IPS DF 19.7 (cell line): ENCODE results near the gene KAZALD1.
"Not testable (repeated sequence)": the region's sequence is repeated elsewhere in the genome, so short reads cannot be mapped to it uniquely, and the experiment has no call there.

Source experiments
- DNase-seq: peaks from one replicate; pipeline ENCODE4 v3.0.0-alpha.2; 2013; ENCODE audit warnings: low read depth, low spot score

The KAZALD1 gene

DNA sequence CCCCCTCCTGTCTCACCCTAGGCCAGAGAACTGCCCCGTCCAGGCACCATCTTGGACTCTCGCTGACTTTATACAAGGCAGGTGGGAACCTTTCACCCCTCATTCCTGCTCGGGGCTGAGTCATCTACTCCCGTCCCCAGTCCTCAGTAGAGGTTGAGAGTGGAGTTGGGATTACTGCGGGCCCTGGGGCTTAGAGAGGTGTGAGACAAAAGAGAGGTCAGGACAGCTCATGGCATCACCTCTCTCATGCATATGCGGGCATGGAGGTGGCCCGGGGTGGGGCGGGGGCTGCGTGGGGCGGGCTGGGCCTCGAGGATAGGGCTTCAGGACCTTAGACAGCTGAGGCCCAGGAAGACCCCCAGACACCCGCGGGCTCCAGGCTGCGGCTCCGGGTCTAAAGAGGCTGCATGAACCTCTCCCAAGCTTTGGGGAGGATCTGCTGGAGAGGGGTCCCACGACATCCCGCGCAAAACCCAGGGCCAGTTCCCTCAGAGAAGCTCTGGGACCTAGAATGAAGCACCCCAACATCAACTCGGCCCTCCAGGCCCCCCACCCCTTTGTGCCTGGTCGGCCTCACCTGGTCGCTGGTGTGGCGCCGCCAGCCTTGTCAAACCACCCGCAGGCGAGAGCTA, 31.2 kb upstream of the KAZALD1 start:
- no peak for DNase-seq

DNA sequence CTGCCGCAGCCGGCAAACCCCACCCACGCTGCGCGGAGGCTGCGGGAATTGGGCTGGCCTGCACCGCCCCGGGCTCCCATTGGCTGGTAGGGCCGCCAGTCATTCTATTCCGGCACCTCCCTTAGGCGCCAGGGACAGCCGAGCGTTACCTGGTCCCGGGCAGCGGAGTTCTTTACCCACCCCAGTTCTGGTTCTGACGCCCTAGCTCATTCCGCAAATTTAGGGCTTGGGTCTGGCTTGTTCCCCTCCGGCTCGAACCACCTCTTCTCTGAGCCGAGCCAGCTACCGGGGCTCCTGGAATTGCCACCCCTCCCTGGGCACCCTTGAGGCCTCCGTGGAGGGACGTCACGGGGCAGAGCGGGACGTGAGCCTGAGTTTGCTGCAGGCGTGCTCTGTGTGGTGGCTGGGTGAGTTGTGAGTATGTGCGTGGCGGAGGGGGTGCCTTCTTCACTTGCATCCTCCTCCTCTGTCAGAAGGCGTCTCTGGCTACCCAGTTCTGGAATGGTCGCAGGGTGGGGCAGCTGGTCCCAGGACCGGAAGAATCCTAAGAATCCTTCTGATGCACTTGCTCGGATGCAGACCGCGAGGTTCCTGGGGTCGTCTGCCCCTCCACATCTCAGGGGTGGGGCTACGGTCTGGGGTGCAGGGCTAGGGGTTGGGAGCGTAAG, 30.5 kb upstream of the KAZALD1 start, which contains the start of the genes PDZD7 and SFXN3:
PDZD7 (minus strand) TSS at position 2 of the 668 bp plus-strand sequence. CDS start 910 bp downstream, outside the sequence.
SFXN3 (plus strand) TSS at position 107 of the 668 bp plus-strand sequence. CDS start 3,461 bp downstream, outside the sequence.
- DNase-seq: no peak

DNA sequence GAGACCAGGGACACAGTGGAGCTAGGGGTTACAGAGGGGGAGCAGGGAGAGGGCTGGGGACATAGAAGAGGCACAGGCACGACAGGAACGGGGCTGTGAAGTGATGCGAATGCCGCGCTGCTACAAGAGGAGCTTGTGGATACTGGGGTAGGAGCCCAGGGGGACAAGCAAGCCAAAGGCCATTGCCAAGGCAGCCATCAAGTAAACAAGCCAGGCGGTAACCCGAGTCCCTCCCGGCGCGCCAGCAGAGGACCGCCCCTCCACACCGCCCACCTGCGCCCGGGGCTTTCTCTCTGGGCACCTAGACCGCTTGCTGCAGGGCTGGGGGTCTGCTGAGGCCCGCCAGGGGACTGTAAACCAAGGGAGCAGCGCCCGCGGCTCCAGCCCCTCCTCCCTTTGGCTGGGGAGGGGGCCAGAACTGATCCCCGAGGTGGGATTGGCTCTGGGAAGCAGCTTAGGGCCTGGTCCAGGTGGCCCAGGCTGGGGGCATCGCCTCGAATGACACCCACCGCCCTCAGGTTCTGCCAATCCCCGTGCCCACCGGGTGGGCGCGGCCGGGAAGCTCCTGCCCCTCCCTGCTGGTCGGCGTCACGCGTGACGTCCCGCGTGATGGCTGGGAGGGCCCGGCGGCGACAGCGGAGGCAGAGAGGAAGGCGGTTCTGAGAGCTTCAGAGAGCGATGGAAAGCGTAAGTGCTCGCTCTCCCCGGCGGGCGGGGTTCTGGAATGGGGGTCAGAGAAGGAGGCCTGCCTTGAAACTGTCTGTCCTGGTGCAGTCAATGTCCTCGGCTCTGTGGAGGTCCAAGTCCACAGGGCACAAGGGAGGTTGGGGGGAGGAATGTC, 29.8 kb upstream of the KAZALD1 start:
- DNase-seq: no peak

DNA sequence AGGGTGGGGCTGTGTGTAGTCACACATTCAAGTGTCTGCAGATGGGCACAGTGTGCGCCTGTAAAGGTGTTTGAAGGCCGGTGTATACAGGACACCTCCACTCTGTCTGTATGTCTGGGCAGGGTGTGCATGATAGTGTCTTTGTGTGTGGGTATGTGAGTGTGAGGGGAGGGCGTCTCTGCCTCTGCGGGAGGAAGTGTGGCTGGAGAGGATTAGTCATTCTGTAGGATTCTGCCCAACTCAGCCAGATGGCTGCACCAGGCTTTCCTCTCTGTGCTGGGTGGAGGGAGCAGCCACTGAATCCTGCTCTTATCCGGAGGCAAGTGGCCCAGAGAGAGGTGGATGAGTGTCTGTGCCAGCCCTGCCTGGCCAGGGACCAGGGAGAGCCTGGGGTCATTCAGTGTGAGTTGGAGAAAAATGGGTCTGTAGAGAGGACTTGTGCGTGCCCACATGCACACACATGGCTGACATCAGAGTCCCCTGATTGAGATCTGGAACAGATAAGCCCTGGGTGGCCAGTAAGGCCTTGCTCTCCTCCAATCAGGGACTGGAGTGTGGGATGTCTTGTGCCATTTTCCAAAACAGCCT, 29.1 kb upstream of the KAZALD1 start:
- no peak for DNase-seq

DNA sequence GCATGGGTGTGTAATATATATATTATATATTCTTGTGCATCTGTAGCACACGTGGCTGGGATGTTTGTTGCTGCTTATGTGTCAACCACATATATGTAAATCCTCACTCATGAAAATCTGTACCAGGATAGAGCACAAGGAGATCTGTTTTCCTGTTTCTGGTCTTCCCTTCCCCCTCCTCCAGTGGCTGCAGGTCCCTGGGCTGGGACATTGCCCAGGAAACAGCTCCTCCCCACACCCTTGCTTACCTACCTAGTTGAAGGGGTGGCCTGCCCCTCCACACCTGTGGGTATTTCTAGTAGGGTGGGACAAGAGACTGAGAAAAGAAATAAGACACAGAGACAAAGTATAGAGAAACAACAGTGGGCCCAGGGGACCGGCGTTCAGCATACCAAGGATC, 28.5 kb upstream of the KAZALD1 start:
- DNase-seq: no peak

DNA sequence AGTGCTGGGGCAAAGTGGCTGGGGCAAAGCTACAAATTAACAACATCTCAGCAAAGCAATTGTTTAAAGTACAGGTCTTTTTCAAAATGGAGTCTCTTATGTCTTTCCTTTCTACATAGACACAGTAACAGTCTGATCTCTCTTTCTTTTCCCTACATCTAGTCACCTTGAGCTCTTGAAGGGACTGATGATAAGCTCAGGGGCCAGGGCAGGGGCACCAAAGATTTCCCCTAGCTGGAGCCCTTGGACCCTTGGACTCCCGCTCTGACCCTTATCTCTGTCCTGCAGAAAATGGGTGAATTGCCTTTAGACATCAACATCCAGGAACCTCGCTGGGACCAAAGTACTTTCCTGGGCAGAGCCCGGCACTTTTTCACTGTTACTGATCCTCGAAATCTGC, 27.4 kb upstream of the KAZALD1 start:
- DNase-seq: not testable (repeated sequence)

DNA sequence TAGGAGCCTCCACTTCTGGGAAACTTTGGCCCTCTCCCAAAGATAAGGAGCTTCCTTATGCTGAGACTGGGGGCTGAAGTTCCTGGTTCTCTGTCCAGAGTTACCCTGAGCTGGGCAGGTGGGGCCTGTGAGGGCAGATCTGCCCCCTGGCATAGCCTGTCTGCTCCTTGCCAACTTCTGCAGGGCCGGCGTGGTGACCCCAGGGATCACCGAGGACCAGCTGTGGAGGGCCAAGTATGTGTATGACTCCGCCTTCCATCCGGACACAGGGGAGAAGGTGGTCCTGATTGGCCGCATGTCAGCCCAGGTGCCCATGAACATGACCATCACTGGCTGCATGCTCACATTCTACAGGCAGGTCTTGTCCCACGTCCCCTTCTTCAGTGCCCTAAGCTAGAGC, 26.5 kb upstream of the KAZALD1 start:
- no peak for DNase-seq

DNA sequence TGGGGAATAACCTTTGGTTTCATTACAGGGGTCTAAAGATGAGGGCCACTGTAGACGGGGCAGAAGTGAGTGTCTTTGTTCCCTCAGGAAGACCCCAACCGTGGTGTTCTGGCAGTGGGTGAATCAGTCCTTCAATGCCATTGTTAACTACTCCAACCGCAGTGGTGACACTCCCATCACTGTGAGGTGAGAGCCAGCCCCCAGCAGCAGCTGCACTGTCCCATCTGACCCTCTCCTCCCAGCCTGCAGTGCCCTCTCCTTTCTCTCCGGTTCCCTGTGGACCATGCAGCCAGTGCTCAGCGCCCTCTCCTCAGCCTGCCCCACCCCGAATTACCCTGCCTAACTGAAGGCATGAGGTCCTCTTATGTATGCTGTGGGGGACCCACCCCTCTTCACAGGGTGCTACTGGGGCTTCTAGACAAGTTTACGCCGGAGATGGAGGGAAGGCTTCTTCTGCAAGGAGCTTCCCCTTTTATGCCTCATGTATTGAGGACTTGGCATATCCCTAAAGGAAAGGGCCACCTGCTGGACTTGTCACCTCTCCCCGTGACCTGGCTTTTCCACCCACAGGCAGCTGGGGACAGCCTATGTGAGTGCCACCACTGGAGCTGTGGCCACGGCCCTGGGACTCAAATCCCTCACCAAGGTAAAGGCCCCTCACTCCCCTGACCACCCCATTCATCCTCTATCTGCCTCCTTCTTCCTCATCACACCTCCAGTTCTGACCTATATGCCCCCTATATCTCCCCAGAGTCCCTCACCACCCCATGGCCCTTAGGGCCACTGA, 25.7 kb upstream of the KAZALD1 start:
- DNase-seq: no peak

DNA sequence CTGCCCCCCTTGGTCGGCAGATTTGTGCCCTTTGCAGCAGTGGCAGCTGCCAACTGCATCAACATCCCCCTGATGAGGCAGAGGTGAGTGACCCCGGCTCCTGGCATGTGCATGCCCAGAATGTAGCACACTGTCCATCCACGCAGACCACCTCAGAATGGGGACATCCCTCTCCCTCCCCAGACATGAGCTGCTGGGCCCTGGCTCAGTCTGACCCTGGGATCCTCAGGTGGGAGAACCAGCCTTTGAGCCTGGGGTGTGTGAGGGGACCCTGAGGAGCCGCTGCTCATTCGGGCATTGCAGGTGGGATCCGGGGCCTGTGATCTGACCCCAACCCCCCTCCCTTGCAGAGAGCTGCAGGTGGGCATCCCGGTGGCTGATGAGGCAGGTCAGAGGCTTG, 25.1 kb upstream of the KAZALD1 start:
- no peak for DNase-seq

DNA sequence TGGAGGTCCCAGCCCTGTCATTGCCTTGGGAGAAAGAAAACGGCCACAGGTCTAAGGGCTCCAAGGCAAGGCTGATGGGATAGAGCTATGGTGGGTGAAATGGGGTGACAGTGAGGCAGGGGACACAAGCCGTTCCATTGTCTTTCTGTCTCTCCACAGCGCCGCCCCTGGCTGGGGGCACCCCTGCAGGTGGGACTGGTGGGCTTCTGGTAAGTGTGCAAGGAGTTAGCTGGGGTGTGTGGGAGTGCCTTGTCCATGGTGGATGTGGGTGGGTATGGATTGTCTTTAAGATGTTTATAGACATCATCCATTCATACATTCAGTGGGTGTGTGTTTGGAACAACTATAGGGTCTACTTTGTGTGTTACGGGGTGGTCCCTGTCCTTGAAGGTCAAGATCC, 23.3 kb upstream of the KAZALD1 start:
- DNase-seq: no peak

DNA sequence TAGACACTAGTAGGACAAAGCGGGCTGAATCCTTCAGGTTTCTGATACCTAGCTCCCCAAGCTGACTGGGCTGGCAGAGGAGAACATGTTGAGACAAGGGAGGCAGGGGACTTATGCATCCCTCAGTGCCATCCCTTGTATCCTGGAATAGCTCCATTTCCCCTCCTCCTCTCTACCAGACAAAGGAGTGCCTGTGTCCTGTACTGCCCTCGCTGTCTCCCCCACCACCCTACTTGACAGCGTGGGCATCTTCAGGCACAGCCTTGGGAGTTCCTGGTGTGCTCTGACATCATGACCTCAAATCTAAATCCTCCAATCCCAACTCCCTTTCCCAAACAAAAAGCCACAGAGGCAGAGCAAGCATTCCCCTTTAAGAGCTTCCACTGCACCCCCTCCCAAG, 21.7 kb upstream of the KAZALD1 start:
- no peak for DNase-seq

DNA sequence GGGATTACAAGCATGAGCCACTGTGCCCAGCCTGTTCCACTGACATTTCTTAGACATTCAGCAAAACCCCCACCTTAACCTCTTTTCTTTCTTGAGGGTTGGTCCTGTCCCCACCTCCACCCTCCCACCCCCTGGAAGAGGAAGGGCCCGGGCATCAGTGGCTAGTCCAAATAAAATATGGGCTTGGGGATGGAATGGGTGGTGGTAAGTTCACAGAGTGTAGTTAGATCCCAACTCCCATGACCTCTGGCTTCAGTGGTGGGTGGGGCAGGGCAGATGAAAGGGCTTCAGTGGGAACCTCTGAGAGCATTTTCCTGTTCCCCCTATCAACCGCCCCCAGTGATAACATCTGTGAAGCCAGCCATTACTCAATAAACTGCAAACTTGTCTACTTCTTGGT, 20.9 kb upstream of the KAZALD1 start:
- no peak for DNase-seq

DNA sequence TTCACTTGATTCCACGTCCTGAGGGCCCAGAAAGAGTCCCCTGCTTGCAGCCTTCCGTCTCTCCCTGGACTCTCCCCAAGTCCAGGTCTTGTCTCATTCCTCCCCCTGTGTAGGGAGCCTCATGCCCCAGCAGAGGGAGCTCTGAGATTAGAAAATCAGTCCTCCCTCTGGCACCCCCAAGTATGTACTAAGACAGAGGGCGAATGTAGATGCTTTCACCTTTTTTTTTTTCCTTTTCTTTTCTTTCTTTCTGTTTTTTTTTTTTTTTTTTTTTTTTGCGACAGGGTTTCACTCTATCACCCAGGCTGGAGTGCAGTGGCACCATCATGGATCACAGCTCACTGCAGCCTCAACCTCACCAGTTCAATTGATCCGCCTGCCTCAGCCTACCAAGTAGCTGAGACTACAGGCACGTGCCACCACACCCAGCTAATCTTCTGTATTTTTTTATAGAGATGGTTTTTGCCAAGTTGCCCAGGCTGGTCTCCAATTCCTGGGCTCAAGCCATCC, 20.5 kb upstream of the KAZALD1 start:
- no peak for DNase-seq

DNA sequence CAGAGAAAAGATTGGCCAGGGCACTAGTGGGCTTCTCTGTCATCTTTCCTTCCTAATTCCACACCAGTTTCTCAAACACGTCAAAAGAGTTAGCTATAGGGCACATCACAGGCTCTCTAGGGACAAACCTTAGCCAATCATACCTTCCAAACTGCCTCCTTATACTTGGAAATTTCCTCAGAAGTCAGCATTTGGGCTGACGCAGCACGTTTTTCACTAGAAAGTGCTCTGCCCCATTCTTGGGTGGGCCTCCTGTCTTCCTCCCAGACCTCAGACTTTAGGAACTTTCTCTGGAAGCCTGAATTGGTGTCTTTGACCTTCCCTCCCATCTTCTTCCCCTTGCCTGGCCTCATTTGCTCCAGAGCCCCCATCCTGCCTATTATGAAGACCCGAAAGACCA, 19.7 kb upstream of the KAZALD1 start:
- DNase-seq: no peak

DNA sequence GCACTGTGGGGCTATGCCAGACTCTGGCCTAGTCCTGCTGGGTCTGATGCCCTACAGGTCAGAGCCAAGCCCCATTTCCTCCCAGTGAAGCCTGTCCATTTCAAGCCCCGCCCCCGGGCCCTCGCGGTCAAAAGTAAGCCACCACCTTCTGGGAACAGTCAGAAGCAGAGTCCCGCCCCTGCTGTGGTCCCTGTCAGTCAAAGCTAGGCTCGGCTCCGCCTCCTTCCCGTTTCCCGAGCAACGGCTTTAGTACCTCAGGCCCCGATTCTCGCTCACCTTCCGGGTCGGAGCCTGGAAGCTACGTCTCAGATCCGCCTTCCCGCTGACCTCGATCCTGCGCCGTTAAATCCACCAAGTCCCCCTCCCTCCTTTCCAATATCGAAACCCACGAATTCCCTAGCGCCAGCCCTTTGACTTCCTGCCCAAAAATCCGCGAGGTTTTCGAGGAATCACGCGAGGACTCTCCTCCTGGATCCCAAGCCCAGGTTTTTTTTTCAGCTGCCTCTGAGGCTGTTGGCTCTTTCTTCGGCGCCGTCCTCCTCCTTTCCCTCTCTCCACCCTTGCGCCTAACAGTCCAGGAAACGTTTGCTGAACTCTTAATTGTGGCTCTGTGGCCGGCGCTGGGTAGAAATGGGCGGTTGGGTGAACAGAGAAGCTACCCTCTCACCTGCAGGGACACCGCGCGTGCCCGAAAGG, 19.0 kb upstream of the KAZALD1 start:
- DNase-seq: no peak

DNA sequence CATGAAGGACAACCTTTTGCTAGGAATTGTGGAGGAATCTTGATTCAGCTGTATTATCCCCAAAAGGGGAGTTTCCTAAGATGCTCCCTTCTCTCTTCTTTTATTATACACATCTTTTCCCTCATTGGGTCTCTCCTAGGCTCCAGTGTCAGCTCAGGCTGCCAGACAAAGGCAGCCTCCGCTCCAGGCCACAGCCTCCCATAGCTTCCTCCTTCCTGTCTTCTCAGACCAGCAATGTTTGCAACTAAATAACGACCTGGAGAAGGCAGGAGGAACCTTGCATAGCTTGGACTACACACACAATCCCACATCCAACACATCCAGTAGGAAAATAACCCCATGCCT, 18.5 kb upstream of the KAZALD1 start:
- no peak for DNase-seq

DNA sequence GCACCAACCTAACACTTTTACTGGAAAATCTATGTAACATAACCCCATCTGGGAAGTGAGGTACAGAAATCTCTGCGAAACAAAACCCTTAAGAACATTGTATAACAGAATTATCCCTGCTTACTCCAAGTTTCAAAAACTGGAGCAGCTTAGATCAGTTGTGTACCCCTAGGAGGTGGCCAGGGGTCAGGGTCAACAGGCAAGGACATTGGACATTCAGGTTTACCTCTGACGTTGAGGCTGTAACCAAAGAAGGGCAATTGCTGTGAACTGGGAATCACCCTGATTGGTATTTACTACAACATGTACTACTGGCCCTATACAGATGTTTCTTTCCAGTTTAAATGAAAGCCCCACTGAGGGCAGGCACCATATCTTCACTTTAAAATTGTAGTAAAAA, 17.7 kb upstream of the KAZALD1 start:
- no peak for DNase-seq

DNA sequence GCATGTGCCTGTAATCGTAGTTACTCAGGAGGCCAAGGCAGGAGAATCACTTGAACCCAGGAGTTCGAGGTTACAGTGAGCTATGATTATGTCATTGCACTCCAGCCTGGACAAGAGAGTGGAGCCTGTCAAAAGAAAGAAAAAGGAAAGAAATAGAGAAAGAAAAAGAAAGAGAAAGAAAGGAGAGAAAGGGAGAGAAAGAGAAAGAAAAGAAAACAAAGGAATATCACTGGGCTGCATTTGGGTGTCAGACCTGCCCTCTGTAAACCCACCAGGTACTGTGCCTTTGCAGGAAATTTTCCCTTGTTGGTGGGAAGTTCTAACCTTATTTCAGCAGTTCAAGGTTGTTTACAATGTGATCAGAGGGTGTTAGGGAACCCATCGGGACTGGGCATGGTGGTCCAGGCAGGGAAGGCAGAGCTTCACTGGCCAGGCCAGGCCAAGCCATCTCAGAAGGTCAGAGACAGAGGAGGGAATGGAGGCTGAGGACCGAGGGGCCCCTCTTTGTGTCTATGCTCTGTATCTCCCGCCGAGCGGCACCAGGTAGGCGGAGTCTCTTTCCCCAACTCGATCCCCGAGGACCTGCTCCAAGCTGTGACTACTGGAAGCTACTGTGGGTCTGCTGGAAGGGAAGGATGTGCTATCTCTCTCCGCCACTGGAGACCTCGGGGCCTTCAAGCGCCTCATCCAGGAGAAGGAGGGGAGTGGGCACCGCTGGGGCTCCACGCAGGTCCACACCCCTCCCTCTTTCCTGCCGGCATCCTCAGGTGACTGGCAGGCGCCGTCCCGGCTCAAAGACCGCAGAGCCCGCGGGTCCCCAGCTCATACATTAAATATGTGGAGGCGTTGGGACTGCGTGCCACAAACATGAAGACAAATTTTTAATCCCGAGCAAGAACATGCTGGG, 15.2 kb upstream of the KAZALD1 start:
- DNase-seq: no peak

DNA sequence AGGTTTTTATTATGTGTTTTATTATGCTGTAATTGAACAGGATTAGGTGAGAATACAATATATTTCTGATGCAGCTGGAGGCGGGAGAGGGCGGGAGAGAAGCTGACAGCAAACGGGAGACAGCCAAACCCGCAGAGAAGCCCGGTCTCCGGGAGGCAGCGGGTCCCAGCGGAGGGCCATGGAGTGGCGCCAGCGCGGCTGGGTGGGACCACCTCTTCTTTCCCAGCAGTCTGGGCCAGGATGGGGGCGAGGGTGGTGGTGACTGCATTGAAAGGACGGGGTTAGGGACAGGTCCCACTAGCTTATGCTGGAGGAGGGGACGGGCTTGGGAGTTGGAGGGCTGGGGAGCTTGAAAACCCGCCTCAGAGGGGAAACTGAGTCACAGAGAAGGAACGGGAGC, 14.5 kb upstream of the KAZALD1 start:
- DNase-seq: no peak
